ENCODE measurements around the gene CNTNAP1. TPM values are rescaled to one million over a fixed set of nuclear protein-coding genes. Genes with fewer than 3 reads are reported as not detected.
A peak's percentile ranks its signal among the peaks of the same experiment; 100 is the strongest.

CNTNAP1 gene
- total and polyA plus RNA-seq, 11 donors: 1.3 to 17.9 (median 3.1) TPM

GRCh38 chr17:42672038-42672437 lies 10.3 kb upstream of the CNTNAP1 start:
- WGBS, 4 donors: 82 to 85% (median 83%) methylated on average over 27 to 28 of the region's 28 CpGs
- intact Hi-C loops (cut with DNase I): loop anchor here in 2 of 10 donors (5.0 to 10.0 kb wide), 2 partner anchors 55 to 57 kb away; no protein-coding TSS in a partner anchor
- peaks cover 0 to 54% (median 0%) of the 10 kb centered on the region in 9 donors for H3K27me3 ChIP-seq

GRCh38 chr17:42673266-42673884 lies 9.0 kb upstream of the CNTNAP1 start:
- peak overlapping the region in 11 of 12 donors; percentile 83 to 98 (median 96) for H3K27ac ChIP-seq
- peak in 2 of 5 donors; percentile 24 to 64 for DNase-seq
- peaks cover 0 to 54% (median 0%) of the 10 kb centered on the region in 9 donors for H3K27me3 ChIP-seq
- peak overlapping the region in 10 of 12 donors; percentile 79 to 97 (median 94) for H3K4me3 ChIP-seq
- H3K36me3 ChIP-seq: peaks cover 0 to 53% (median 48%) of the 10 kb centered on the region in 9 donors
- H3K9me3 ChIP-seq: no peaks in the 10 kb centered on the region
- TF ChIP-seq CTCF (IDR thresholded peaks at IDR 0.05): no peak
- TF ChIP-seq POLR2A (IDR thresholded peaks at IDR 0.05): no peak
- intact Hi-C loops (cut with DNase I): loop anchor here in 2 of 10 donors (5.0 to 10.0 kb wide), 2 partner anchors 56 to 59 kb away; no protein-coding TSS in a partner anchor
- peaks cover 0 to 57% (median 37%) of the 10 kb centered on the region in 12 donors for H3K4me1 ChIP-seq
- ATAC-seq: no peak
- 52 to 62% (median 57%) methylated on average over 21 to 30 of the region's 30 CpGs for WGBS, 4 donors

More at GRCh38 chr17:42672038-42672437, 10.3 kb upstream of the CNTNAP1 start:
- peaks cover 0 to 62% (median 41%) of the 10 kb centered on the region in 12 donors for H3K4me1 ChIP-seq
- peaks cover 0 to 67% (median 56%) of the 10 kb centered on the region in 9 donors for H3K36me3 ChIP-seq
- H3K4me3 ChIP-seq: no peak overlapping the region
- no peak overlapping the region for H3K27ac ChIP-seq
- ATAC-seq (no peak), DNase-seq (peak in 1 of 5 donors; percentile 55)
- H3K9me3 ChIP-seq: no peaks in the 10 kb centered on the region
- TF ChIP-seq CTCF (IDR thresholded peaks at IDR 0.05) (no peak), POLR2A (IDR thresholded peaks at IDR 0.05) (no peak)

- intact Hi-C loops (cut with DNase I): loop anchor here in 3 of 10 donors (2.0 to 10.0 kb wide), 3 partner anchors 57 to 65 kb away; partner anchors contain the start of genes RETREG3 (in 1 of the 3) and TUBG1 (in 1 of the 3)
These were observed 8.2 kb upstream of the CNTNAP1 start for GRCh38 chr17:42673885-42674754.

More at GRCh38 chr17:42673885-42674754, 8.2 kb upstream of the CNTNAP1 start:
- ATAC-seq: peak in 3 of 4 donors; percentile 3 to 10 (median 10)
- H3K27ac ChIP-seq: peak overlapping the region; percentile 59 to 98 (median 96)
- peaks cover 0 to 54% (median 0%) of the 10 kb centered on the region in 9 donors for H3K27me3 ChIP-seq
- peak; percentile 78 to 89 (median 87) for DNase-seq
- WGBS, 4 donors: 10 to 19% (median 15%) methylated on average over 20 to 32 of the region's 32 CpGs
- H3K9me3 ChIP-seq: no peaks in the 10 kb centered on the region
- TF ChIP-seq CTCF (IDR thresholded peaks at IDR 0.05) (peak; percentile 24 to 67 (median 52)), POLR2A (IDR thresholded peaks at IDR 0.05) (no peak)
- peaks cover 0 to 46% (median 43%) of the 10 kb centered on the region in 9 donors for H3K36me3 ChIP-seq
- peaks cover 2 to 62% (median 39%) of the 10 kb centered on the region in 12 donors for H3K4me1 ChIP-seq
- peak overlapping the region in 11 of 12 donors; percentile 79 to 97 (median 93) for H3K4me3 ChIP-seq
